ENCODE data around the gene TMPRSS2.

DNA sequence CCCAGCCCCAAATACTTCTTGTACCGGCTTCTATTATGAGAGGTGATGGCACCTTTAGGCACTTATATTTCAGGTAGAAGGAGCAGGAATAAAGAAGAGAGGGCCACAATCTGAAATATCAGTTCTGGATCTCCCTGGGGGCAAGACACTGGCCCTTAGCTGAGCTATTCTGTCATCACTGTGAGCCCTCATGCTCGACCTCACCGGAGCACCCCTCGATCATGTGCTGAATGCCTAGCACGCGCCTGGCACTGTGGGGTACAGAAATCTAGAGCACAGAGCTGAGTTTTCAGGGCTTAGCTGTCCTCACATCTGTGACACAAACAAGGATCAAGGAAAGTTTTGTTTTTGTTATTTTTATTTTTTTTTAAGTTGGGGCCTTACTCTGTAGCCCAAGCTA lies 89.6 kb downstream of the TMPRSS2 start:
- TF ChIP-seq, protein P1, sequence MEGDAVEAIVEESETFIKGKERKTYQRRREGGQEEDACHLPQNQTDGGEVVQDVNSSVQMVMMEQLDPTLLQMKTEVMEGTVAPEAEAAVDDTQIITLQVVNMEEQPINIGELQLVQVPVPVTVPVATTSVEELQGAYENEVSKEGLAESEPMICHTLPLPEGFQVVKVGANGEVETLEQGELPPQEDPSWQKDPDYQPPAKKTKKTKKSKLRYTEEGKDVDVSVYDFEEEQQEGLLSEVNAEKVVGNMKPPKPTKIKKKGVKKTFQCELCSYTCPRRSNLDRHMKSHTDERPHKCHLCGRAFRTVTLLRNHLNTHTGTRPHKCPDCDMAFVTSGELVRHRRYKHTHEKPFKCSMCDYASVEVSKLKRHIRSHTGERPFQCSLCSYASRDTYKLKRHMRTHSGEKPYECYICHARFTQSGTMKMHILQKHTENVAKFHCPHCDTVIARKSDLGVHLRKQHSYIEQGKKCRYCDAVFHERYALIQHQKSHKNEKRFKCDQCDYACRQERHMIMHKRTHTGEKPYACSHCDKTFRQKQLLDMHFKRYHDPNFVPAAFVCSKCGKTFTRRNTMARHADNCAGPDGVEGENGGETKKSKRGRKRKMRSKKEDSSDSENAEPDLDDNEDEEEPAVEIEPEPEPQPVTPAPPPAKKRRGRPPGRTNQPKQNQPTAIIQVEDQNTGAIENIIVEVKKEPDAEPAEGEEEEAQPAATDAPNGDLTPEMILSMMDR (IDR thresholded peaks at IDR 0.05): no peak
- TF ChIP-seq POLR2A (IDR thresholded peaks at IDR 0.05): no peak

Measured in Peyer's patch (tissue), 4 donors.